Loucy (cell line): Measurements from ENCODE around the gene TENM3.

Source experiments
- H2AFZ ChIP-seq: fragments of 200-600 bp; sonication (generic); 2 replicates; pipeline ENCODE4 v1.6.0; 2016; ENCODE audit warnings: antibody characterized with exemption, mild to moderate bottlenecking, low read length, moderate library complexity
- H3F3A ChIP-seq: fragments of 200-600 bp; 2 replicates; pipeline ENCODE4 v1.6.0; 2016; ENCODE audit warnings: antibody characterized with exemption, low read depth, mild to moderate bottlenecking
- H3K27me3 ChIP-seq: fragments of 200-600 bp; sonication (generic); 2 replicates; pipeline ENCODE4 v1.6.1; 2014; ENCODE audit warnings: low read length, mild to moderate bottlenecking; ENCODE audit not compliant: insufficient read depth, poor library complexity, severe bottlenecking
- H3K36me3 ChIP-seq: fragments of 200-600 bp; sonication (generic); 2 replicates; pipeline ENCODE4 v1.6.1; 2016; ENCODE audit warnings: low read length; ENCODE audit not compliant: insufficient read depth
- H3K4me1 ChIP-seq: fragments of 200-600 bp; sonication (generic); 2 replicates; pipeline ENCODE4 v1.5.1; 2014; ENCODE audit warnings: low read length, mild to moderate bottlenecking; ENCODE audit not compliant: insufficient read depth, poor library complexity, severe bottlenecking
- H3K4me2 ChIP-seq: fragments of 200-600 bp; sonication (generic); 2 replicates; pipeline ENCODE4 v1.6.0; 2014; ENCODE audit warnings: antibody characterized with exemption, low read length, low read depth, mild to moderate bottlenecking; ENCODE audit not compliant: poor library complexity, severe bottlenecking
- H3K4me3 ChIP-seq: fragments of 200-600 bp; sonication (generic); 2 replicates; pipeline ENCODE4 v1.5.1; 2014; ENCODE audit warnings: low read length, mild to moderate bottlenecking, mixed read lengths; ENCODE audit not compliant: poor library complexity, severe bottlenecking
- H3K79me2 ChIP-seq: fragments of 200-600 bp; sonication (generic); 2 replicates; pipeline ENCODE4 v1.6.1; 2014; ENCODE audit warnings: low read length; ENCODE audit not compliant: insufficient read depth
- H3K9ac ChIP-seq: fragments of 200-600 bp; sonication (generic); 2 replicates; pipeline ENCODE4 v1.6.0; 2014; ENCODE audit warnings: mild to moderate bottlenecking, low read depth, low read length, moderate library complexity; ENCODE audit not compliant: poor library complexity, severe bottlenecking
- H3K9me2 ChIP-seq: fragments of 200-600 bp; sonication (generic); replicated peaks from 2 replicates; pipeline ENCODE4 v1.6.1; 2016; ENCODE audit warnings: low read depth, low read length, mixed read lengths
- H3K9me3 ChIP-seq: fragments of 200-600 bp; sonication (generic); 2 replicates; pipeline ENCODE4 v1.6.1; 2014; ENCODE audit warnings: mild to moderate bottlenecking, antibody characterized with exemption, low read length, low read depth; ENCODE audit not compliant: insufficient read depth
- H4K20me1 ChIP-seq: fragments of 200-600 bp; sonication (generic); 2 replicates; pipeline ENCODE4 v1.6.0; 2014; ENCODE audit warnings: antibody characterized with exemption, low read length, mild to moderate bottlenecking; ENCODE audit not compliant: insufficient read depth, poor library complexity, severe bottlenecking
- EZH2phosphoT487 ChIP-seq: fragments of 200-600 bp; IDR thresholded peaks from 2 replicates; pipeline ENCODE4 v1.6.1; 2018; ENCODE audit warnings: antibody characterized with exemption, mild to moderate bottlenecking, moderate library complexity, borderline replicate concordance
- TF ChIP-seq, protein P1 (sequence below): fragments of 200-600 bp; sonication (generic); conservative IDR thresholded peaks from 2 replicates; pipeline ENCODE4 v1.5.1; 2014; ENCODE audit warnings: mild to moderate bottlenecking, antibody characterized with exemption, low read length

The TENM3 gene

DNA sequence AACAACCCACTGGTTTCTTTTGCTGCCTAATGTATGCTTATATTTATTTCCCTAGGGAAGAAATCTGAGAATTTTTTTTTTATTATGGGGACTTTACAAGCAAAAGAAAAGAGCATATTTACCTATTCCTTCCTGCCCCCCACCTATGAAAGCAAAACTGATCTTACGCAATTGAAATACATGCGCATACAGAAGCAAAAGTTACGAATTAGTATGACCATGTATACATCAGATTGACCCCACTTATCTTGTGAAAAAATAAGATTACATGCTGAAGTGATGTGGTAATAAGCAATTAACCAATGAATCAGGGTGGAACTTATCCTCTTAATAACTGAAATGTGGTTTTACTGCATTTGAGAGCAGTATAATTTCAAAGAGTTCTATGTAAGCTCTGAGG lies 151.0 kb downstream of the TENM3 start:
- Histone ChIP-seq H3K79me2 (no peaks in the 10 kb centered on the region), H3K9ac (no peak overlapping the region), H4K20me1 (no peaks in the 10 kb centered on the region), H3K9me2 (no peaks in the 10 kb centered on the region), H3K9me3 (no peaks in the 10 kb centered on the region; the same call in 1 of the 2 replicates), H3K4me3 (no peak overlapping the region), H3K4me2 (no peak overlapping the region), H3F3A (no peaks in the 10 kb centered on the region), H3K36me3 (no peaks in the 10 kb centered on the region), H2AFZ (no peak overlapping the region), H3K27me3 (no peaks in the 10 kb centered on the region), H3K4me1 (no peaks in the 10 kb centered on the region)
- TF ChIP-seq, protein P1, sequence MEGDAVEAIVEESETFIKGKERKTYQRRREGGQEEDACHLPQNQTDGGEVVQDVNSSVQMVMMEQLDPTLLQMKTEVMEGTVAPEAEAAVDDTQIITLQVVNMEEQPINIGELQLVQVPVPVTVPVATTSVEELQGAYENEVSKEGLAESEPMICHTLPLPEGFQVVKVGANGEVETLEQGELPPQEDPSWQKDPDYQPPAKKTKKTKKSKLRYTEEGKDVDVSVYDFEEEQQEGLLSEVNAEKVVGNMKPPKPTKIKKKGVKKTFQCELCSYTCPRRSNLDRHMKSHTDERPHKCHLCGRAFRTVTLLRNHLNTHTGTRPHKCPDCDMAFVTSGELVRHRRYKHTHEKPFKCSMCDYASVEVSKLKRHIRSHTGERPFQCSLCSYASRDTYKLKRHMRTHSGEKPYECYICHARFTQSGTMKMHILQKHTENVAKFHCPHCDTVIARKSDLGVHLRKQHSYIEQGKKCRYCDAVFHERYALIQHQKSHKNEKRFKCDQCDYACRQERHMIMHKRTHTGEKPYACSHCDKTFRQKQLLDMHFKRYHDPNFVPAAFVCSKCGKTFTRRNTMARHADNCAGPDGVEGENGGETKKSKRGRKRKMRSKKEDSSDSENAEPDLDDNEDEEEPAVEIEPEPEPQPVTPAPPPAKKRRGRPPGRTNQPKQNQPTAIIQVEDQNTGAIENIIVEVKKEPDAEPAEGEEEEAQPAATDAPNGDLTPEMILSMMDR, result no peak
- no peak for TF ChIP-seq EZH2phosphoT487

- no peaks in the 10 kb centered on the region for H3K79me2 ChIP-seq
- H3K4me1 ChIP-seq, result no peaks in the 10 kb centered on the region
- H4K20me1 ChIP-seq, result no peaks in the 10 kb centered on the region
- H3K27me3 ChIP-seq, result no peaks in the 10 kb centered on the region
- H3K9me3 ChIP-seq, result no peaks in the 10 kb centered on the region; the same call in 1 of the 2 replicates
- no peak overlapping the region for H3K4me2 ChIP-seq
- no peaks in the 10 kb centered on the region for H3K36me3 ChIP-seq
- no peak overlapping the region for H2AFZ ChIP-seq
- H3K9ac ChIP-seq, result no peak overlapping the region
- H3F3A ChIP-seq, result no peaks in the 10 kb centered on the region
- H3K4me3 ChIP-seq, result no peak overlapping the region
- H3K9me2 ChIP-seq, result no peaks in the 10 kb centered on the region
- TF ChIP-seq EZH2phosphoT487, result no peak
- TF ChIP-seq, protein P1, result no peak
Observed at GRCh38 chr4:182400081-182400480, 156.9 kb downstream of the TENM3 start.

DNA sequence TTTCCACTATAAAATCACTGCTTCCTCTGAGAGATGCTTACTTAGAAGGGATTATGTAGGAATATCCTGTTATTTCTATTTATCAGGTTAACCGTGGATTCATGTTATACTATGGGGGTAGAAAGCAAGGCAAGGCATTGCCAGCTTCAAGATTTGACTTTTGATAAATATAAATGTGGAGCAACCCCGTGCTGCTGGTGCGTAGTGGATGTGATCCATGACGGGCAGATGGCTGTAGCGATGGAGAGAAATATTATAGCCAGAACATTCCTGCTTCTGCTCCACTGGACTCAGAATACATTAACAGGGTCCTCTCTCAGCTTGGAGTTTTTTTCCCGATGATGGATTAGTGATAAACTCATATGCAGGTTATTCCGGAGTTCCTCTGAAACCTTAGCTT lies 157.6 kb downstream of the TENM3 start:
- H3K4me3 ChIP-seq, result no peak overlapping the region
- H3F3A ChIP-seq, result no peaks in the 10 kb centered on the region
- no peaks in the 10 kb centered on the region for H3K79me2 ChIP-seq
- H3K9me3 ChIP-seq, result no peaks in the 10 kb centered on the region; the same call in 1 of the 2 replicates
- H3K4me2 ChIP-seq, result no peak overlapping the region
- no peaks in the 10 kb centered on the region for H3K4me1 ChIP-seq
- TF ChIP-seq EZH2phosphoT487, result no peak
- no peaks in the 10 kb centered on the region for H3K27me3 ChIP-seq
- H3K9ac ChIP-seq, result no peak overlapping the region
- H3K36me3 ChIP-seq, result no peaks in the 10 kb centered on the region
- H3K9me2 ChIP-seq, result no peaks in the 10 kb centered on the region
- H4K20me1 ChIP-seq, result no peaks in the 10 kb centered on the region
- H2AFZ ChIP-seq, result no peak overlapping the region

- no peaks in the 10 kb centered on the region for H3K9me3 ChIP-seq
- no peak overlapping the region for H3K9ac ChIP-seq
- H3K36me3 ChIP-seq, result no peaks in the 10 kb centered on the region
- H3K27me3 ChIP-seq, result no peaks in the 10 kb centered on the region
- no peaks in the 10 kb centered on the region for H3K79me2 ChIP-seq
- H3K4me1 ChIP-seq, result no peaks in the 10 kb centered on the region
- no peak overlapping the region for H3K4me2 ChIP-seq
- no peaks in the 10 kb centered on the region for H3K9me2 ChIP-seq
- no peak overlapping the region for H2AFZ ChIP-seq
- no peak overlapping the region for H3K4me3 ChIP-seq
- TF ChIP-seq, protein P1, result no peak
- TF ChIP-seq EZH2phosphoT487, result no peak
- H4K20me1 ChIP-seq, result no peaks in the 10 kb centered on the region
- no peaks in the 10 kb centered on the region for H3F3A ChIP-seq
Observed at GRCh38 chr4:182404376-182404775, 161.2 kb downstream of the TENM3 start.
